ENCODE results near the gene ZHX3.

DNA sequence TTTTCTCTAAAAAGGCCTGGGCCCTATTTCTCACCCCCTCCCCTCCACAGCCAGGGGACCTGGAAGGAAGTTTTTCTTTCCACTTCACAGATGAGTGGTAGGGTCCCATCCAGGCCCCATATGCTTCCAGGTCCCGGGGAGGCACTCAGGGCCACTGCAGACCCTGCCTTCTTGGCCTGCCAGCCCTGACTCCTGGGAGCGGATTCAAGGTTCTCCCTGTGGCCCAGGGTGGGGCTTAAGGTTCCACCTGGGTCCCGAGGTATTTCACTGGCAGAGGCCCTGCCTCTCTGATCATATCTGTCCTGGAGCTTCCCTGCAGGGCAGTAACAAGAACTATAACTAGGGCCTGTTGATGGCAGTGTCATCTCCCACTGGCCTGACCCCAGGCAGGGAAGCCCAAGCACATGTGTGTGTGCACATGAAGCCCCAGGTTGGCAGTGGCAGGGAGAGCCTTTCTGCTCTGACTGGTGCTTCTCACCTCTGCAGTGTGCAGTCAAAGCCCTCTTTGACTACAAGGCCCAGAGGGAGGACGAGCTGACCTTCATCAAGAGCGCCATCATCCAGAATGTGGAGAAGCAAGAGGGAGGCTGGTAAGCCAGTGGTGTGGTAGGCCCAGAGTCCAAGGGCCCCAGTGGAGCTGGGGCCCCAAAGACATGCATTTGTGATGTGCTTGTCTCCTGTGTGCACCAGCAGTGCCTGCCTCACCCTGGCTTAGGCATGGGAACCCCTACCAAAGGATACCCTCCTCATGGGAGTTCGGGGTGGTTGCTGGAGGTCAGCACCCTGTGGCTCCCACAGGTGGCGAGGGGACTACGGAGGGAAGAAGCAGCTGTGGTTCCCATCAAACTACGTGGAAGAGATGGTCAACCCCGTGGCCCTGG, 149.0 kb downstream of the ZHX3 start:
- TF ChIP-seq, protein P1, sequence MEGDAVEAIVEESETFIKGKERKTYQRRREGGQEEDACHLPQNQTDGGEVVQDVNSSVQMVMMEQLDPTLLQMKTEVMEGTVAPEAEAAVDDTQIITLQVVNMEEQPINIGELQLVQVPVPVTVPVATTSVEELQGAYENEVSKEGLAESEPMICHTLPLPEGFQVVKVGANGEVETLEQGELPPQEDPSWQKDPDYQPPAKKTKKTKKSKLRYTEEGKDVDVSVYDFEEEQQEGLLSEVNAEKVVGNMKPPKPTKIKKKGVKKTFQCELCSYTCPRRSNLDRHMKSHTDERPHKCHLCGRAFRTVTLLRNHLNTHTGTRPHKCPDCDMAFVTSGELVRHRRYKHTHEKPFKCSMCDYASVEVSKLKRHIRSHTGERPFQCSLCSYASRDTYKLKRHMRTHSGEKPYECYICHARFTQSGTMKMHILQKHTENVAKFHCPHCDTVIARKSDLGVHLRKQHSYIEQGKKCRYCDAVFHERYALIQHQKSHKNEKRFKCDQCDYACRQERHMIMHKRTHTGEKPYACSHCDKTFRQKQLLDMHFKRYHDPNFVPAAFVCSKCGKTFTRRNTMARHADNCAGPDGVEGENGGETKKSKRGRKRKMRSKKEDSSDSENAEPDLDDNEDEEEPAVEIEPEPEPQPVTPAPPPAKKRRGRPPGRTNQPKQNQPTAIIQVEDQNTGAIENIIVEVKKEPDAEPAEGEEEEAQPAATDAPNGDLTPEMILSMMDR (conservative IDR thresholded peaks at IDR 0.05 in 1 of 2, IDR thresholded peaks at IDR 0.05 in 1 of 2; ENCODE audit: low read depth in 1 of 2, low read length in 2 of 2) = no peak
- TF ChIP-seq EZH2 (IDR thresholded peaks at IDR 0.05; ENCODE audit: low read length, missing control alignments) = no peak
